B cell (primary cell): ENCODE data around the gene RNF181. TPM values are rescaled to one million over a fixed set of nuclear protein-coding genes. Genes with fewer than 3 reads are reported as not detected.

ENCODE experiments used
- ATAC-seq: fragments of 200-7000 bp; cut with Tn5 transposase; one replicate; pipeline ENCODE4 v1.10.0; 2021; ENCODE audit warnings: low read depth, mild to moderate bottlenecking, moderate number of reproducible peaks, moderate library complexity
- CTCF ChIA-PET: fragments of 350-600 bp; sonication (Branson Sonifier 250); formaldehyde crosslinking; loops from one replicate; lab custom pipeline; 2021; ENCODE audit warnings: antibody characterized with exemption, inconsistent platforms; lab: Charles Lee
- POLR2A ChIA-PET: fragments of 350-600 bp; sonication (Branson Sonifier 250); formaldehyde crosslinking; loops from one replicate; lab custom pipeline; 2021; ENCODE audit warnings: antibody characterized with exemption; lab: Charles Lee
- DNase-seq: peaks from one replicate; pipeline ENCODE4 v3.0.0; 2013
- H2AFZ ChIP-seq: 2 replicates; pipeline ENCODE4 v1.6.1; 2012; ENCODE audit warnings: mild to moderate bottlenecking, low read depth, low read length; ENCODE audit not compliant: insufficient read depth, poor library complexity, severe bottlenecking
- H3K27ac ChIP-seq, 2 donors: 1 replicate in 1 of 2; 2 replicates in 1 of 2; pipeline ENCODE4 v1.5.1; 2012 to 2013; ENCODE audit warnings: low read length in 2 of 2, mild to moderate bottlenecking in 2 of 2, moderate library complexity in 1 of 2
- H3K27me3 ChIP-seq, 4 experiments: fragments of 200-600 bp in 1 of 4; sonication (generic) in 1 of 4; replicated peaks in 1 of 4; 1 replicate in 2 of 4; 2 replicates in 2 of 4; pipeline versions ENCODE4 v1.6.1 to v1.7.0; 2013 to 2016; ENCODE audit warnings: low read length in 3 of 4, mild to moderate bottlenecking in 2 of 4, mixed read lengths in 1 of 4, moderate library complexity in 1 of 4; ENCODE audit not compliant: insufficient read depth in 4 of 4, control insufficient read depth in 3 of 4; ENCODE audit errors: control extremely low read depth in 1 of 4
- H3K36me3 ChIP-seq, 2 experiments: replicated peaks in 1 of 2; 1 replicate in 1 of 2; 2 replicates in 1 of 2; pipeline versions ENCODE4 v1.6.1 to v1.7.1; 2013; ENCODE audit warnings: low read length in 1 of 2; ENCODE audit not compliant: insufficient read depth in 2 of 2, control insufficient read depth in 1 of 2; ENCODE audit errors: control extremely low read depth in 1 of 2, extremely low read depth in 1 of 2
- H3K4me1 ChIP-seq, 2 donors: fragments of 200-600 bp in 1 of 2; sonication (generic) in 1 of 2; 1 replicate in 1 of 2; 2 replicates in 1 of 2; pipeline versions ENCODE4 v1.5.1 to v1.6.1; 2013 to 2017; ENCODE audit warnings: low read length in 2 of 2; ENCODE audit not compliant: control insufficient read depth in 2 of 2, insufficient read depth in 2 of 2
- H3K4me2 ChIP-seq: replicated peaks from 2 replicates; pipeline ENCODE3; 2012; ENCODE audit warnings: mild to moderate bottlenecking, low read depth, low read length; ENCODE audit not compliant: poor library complexity, severe bottlenecking
- H3K4me3 ChIP-seq, 5 experiments: fragments of 200-600 bp in 1 of 5; sonication (generic) in 1 of 5; 1 replicate in 3 of 5; 2 replicates in 2 of 5; pipeline versions ENCODE4 v1.5.1 to v1.7.0; 2011 to 2016; ENCODE audit warnings: low read length in 4 of 5, mild to moderate bottlenecking in 4 of 5, low read depth in 2 of 5, control low read depth in 1 of 5, moderate library complexity in 1 of 5; ENCODE audit not compliant: insufficient read depth in 1 of 5; ENCODE audit errors: control extremely low read depth in 1 of 5, extremely low read depth in 1 of 5
- H3K79me2 ChIP-seq: fragments of 200-600 bp; sonication (generic); one replicate; pipeline ENCODE4 v1.6.0; 2016; ENCODE audit warnings: low read length; ENCODE audit not compliant: control insufficient read depth, insufficient read depth
- H3K9ac ChIP-seq: fragments of 200-600 bp; sonication (generic); 2 replicates; pipeline ENCODE4 v1.6.1; 2017; ENCODE audit warnings: mild to moderate bottlenecking, low read length, moderate library complexity
- H3K9me3 ChIP-seq, 3 donors: one replicate each; pipeline versions ENCODE4 v1.6.1 to v1.7.1; 2013; ENCODE audit warnings: low read length in 2 of 3; ENCODE audit not compliant: control insufficient read depth in 2 of 3, insufficient read depth in 1 of 3; ENCODE audit errors: control extremely low read depth in 1 of 3
- H4K20me1 ChIP-seq: 2 replicates; pipeline ENCODE4 v1.6.0; 2012; ENCODE audit warnings: mild to moderate bottlenecking, low read length; ENCODE audit not compliant: insufficient read depth, control insufficient read depth, poor library complexity, severe bottlenecking
- H3K27ac Mint-ChIP-seq: one replicate; pipeline ENCODE4 v1.8.0; 2021; ENCODE audit warnings: mixed read lengths
- H3K27me3 Mint-ChIP-seq: one replicate; pipeline ENCODE4 v1.8.0; 2021; ENCODE audit warnings: mixed read lengths
- H3K4me1 Mint-ChIP-seq: one replicate; pipeline ENCODE4 v1.8.0; 2021; ENCODE audit warnings: mixed read lengths
- H3K4me3 Mint-ChIP-seq: one replicate; pipeline ENCODE4 v1.8.0; 2021; ENCODE audit warnings: mixed read lengths
- H3K9me3 Mint-ChIP-seq: one replicate; pipeline ENCODE4 v1.8.0; 2022; ENCODE audit warnings: mixed read lengths; ENCODE audit not compliant: insufficient read depth
- EZH2 ChIP-seq: IDR thresholded peaks from 2 replicates; pipeline ENCODE4 v1.6.1; 2012; ENCODE audit warnings: borderline replicate concordance, low read depth, mild to moderate bottlenecking, moderate library complexity, low read length; ENCODE audit not compliant: insufficient read depth, poor library complexity, severe bottlenecking
- WGBS: methylation state at CpG from one replicate; pipeline ENCODE4 v1.1.5; 2013; ENCODE audit warnings: missing lambda C conversion rate; ENCODE audit not compliant: insufficient coverage; 5-methylcytosine and 5-hydroxymethylcytosine counted together
- intact Hi-C: fragments of 100-400 bp; cut with micrococcal nuclease; formaldehyde crosslinking; loops from one replicate; pipeline ENCODE4 v1.10.0; 2022
- polyA plus RNA-seq: library from polyadenylated mRNA; depleted of rRNA; stranded (reverse); fragments of >200 nt; gene quantifications from 2 replicates; pipeline ENCODE4 v1.2.3, GENCODE V29; 2012
- total RNA-seq, 2 donors: library from RNA; stranded (reverse); fragments of 120-200 nt in 1 of 2; gene quantifications; 1 replicate in 1 of 2; 2 replicates in 1 of 2; pipeline versions ENCODE4 v1.2.3 to v1.2.4, GENCODE V29; 2013 to 2022
- TF ChIP-seq, protein P1 (sequence below): fragments of 200-600 bp; IDR thresholded peaks from one replicate; pipeline ENCODE4 v1.8.0; 2022; ENCODE audit warnings: antibody characterized with exemption, mild to moderate bottlenecking

Gene RNF181
- total and polyA plus RNA-seq, 2 donors (not counting 1 experiment from before 2014, with no cell fraction given), result 76.6 to 151 TPM

DNA sequence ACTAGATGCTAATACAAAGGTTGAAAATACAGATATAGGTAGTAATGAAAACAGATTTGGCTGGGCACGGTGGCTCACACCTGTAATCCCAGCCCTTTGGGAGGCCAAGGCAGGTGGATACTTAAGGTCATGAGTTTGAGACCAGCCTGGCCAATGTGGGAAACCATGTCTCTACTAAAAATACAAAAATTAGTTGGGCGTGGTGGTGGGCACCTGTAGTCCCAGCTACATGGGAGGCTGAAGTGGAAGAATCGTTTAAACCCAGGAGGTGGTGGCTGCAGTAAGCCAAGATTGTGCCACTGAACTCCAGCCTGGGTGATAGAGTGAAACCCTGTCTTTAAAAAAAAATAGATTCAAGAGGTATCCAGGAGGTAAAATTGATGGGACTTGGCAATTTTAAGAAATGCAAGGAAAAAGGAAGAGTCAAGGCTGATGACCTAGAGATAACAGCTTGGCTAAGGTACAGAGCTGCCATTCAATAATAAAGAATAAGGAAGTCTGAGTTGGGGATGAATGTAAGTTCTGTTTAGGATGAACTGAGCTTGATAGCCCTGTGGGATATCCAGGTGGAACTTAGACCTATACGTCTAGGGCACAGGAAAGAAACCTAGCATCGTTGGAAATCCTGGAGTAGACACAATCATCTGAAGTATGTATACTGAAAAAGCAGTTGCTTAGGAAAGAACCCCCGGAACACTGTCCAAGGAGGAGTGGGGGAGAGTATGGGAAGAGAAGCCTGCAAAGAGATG lies 47.5 kb upstream of the RNF181 start:
- ChIA-PET CTCF (interaction anchor here (1.2 to 10.0 kb wide), 7 partner anchors 8 to 248 kb away, joined by 3 to 299 read pairs (median 7); partner anchors contain the start of genes MAT2A, RNF181, SH2D6 and TGOLN2), POLR2A (interaction anchor here (0.6 to 4.6 kb wide), 2 partner anchors 8 to 1264 kb away, joined by 4 to 30 read pairs; partner anchors contain the start of gene MAT2A)
- Histone ChIP-seq H3K79me2 (no peaks in the 10 kb centered on the region), H3K4me3 (no peak overlapping the region), H3K9ac (no peak overlapping the region), H3K4me2 (no peak overlapping the region), H3K36me3 (peaks cover 4 to 59% of the 10 kb centered on the region in 2 experiments), H3K27me3 (no peaks in the 10 kb centered on the region), H4K20me1 (no peaks in the 10 kb centered on the region), H3K27ac (no peak overlapping the region), H3K9me3 (no peaks in the 10 kb centered on the region), H2AFZ (no peak overlapping the region), H3K4me1 (peaks cover 0 to 3% of the 10 kb centered on the region in 2 donors)
- no peak overlapping the region for H3K4me3 Mint-ChIP-seq
- TF ChIP-seq EZH2, result no peak
- TF ChIP-seq, protein P1, sequence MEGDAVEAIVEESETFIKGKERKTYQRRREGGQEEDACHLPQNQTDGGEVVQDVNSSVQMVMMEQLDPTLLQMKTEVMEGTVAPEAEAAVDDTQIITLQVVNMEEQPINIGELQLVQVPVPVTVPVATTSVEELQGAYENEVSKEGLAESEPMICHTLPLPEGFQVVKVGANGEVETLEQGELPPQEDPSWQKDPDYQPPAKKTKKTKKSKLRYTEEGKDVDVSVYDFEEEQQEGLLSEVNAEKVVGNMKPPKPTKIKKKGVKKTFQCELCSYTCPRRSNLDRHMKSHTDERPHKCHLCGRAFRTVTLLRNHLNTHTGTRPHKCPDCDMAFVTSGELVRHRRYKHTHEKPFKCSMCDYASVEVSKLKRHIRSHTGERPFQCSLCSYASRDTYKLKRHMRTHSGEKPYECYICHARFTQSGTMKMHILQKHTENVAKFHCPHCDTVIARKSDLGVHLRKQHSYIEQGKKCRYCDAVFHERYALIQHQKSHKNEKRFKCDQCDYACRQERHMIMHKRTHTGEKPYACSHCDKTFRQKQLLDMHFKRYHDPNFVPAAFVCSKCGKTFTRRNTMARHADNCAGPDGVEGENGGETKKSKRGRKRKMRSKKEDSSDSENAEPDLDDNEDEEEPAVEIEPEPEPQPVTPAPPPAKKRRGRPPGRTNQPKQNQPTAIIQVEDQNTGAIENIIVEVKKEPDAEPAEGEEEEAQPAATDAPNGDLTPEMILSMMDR, result no peak
- WGBS, result 94% methylated on average over 3 of the region's 6 CpGs
- H3K27me3 Mint-ChIP-seq, result no peaks in the 10 kb centered on the region
- DNase-seq (no peak), ATAC-seq (no peak)
- H3K4me1 Mint-ChIP-seq, result peaks cover 6% of the 10 kb centered on the region
- intact Hi-C loops, result no loop called here
- H3K27ac Mint-ChIP-seq, result no peak overlapping the region
- H3K9me3 Mint-ChIP-seq, result no peaks in the 10 kb centered on the region

DNA sequence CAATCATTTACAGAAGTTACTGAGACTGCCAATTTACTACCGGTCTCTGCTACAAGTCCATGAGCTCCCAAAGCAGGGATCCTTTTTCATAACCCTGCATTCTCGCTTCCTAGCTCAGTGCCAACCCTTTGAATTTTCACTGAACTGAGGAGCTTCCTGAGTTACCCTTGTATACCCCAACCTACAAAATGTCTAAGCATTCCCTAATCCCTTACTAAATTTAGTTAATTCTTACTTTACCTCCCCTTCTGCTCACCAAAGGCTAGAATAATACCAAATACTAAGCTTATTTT lies 47.0 kb upstream of the RNF181 start:
- H3K4me3 ChIP-seq, result no peak overlapping the region
- no peaks in the 10 kb centered on the region for H4K20me1 ChIP-seq
- Mint-ChIP-seq H3K27ac (no peak overlapping the region), H3K27me3 (no peaks in the 10 kb centered on the region), H3K4me1 (peaks cover 4% of the 10 kb centered on the region), H3K9me3 (no peaks in the 10 kb centered on the region), H3K4me3 (no peak overlapping the region)
- ChIA-PET POLR2A (interaction anchor here (4.6 kb wide), 1 partner anchor 9 kb away, joined by 30 read pairs; the partner anchor contains the start of gene MAT2A), CTCF (interaction anchor here (1.2 to 10.0 kb wide), 8 partner anchors 9 to 249 kb away, joined by 3 to 299 read pairs (median 19); partner anchors contain the start of genes GGCX, MAT2A, RNF181 and SH2D6)
- H3K9me3 ChIP-seq, result no peaks in the 10 kb centered on the region
- H3K27me3 ChIP-seq, result no peaks in the 10 kb centered on the region
- H3K79me2 ChIP-seq, result no peaks in the 10 kb centered on the region
- no peak overlapping the region for H2AFZ ChIP-seq
- WGBS, result 90% methylated on average over 2 of the region's 2 CpGs
- TF ChIP-seq EZH2, result no peak
- TF ChIP-seq, protein P1, result no peak
- no peak overlapping the region for H3K4me2 ChIP-seq
- ATAC-seq, result no peak
- peaks cover 0 to 3% of the 10 kb centered on the region in 2 donors for H3K4me1 ChIP-seq
- no peak for DNase-seq
- no peak overlapping the region for H3K27ac ChIP-seq
- intact Hi-C loops, result no loop called here
- no peak overlapping the region for H3K9ac ChIP-seq
- H3K36me3 ChIP-seq, result peaks cover 2 to 56% of the 10 kb centered on the region in 2 experiments
